ENCODE measurements around the gene CHAF1A.

The CHAF1A gene

GRCh38 chr19:4367781-4368127, 34.7 kb upstream of the CHAF1A start:
- no peak for DNase-seq

GRCh38 chr19:4368128-4368820, 34.2 kb upstream of the CHAF1A start:
- no peak for DNase-seq

GRCh38 chr19:4369109-4369887, 33.1 kb upstream of the CHAF1A start:
- peak; percentile 90 for DNase-seq

GRCh38 chr19:4369888-4370260, 32.6 kb upstream of the CHAF1A start:
- peak; percentile 86 for DNase-seq

- no peak for DNase-seq
These were observed 31.9 kb upstream of the CHAF1A start for GRCh38 chr19:4370418-4371041.

- DNase-seq: no peak
These were observed 30.9 kb upstream of the CHAF1A start for GRCh38 chr19:4371247-4372164.

- no peak for DNase-seq
These were observed 30.1 kb upstream of the CHAF1A start for GRCh38 chr19:4372165-4373012.

- DNase-seq: no peak
These were observed 29.4 kb upstream of the CHAF1A start for GRCh38 chr19:4373013-4373367.

GRCh38 chr19:4373601-4374497, 28.6 kb upstream of the CHAF1A start:
- DNase-seq: no peak

GRCh38 chr19:4374498-4375163, 27.8 kb upstream of the CHAF1A start:
- no peak for DNase-seq

GRCh38 chr19:4375164-4376027, 27.0 kb upstream of the CHAF1A start:
- DNase-seq: no peak

GRCh38 chr19:4376028-4376670, 26.3 kb upstream of the CHAF1A start:
- DNase-seq: no peak

GRCh38 chr19:4376671-4376990, 25.8 kb upstream of the CHAF1A start:
- DNase-seq: no peak

GRCh38 chr19:4376991-4377781, 25.3 kb upstream of the CHAF1A start:
- no peak for DNase-seq

- no peak for DNase-seq
These were observed 23.6 kb upstream of the CHAF1A start for GRCh38 chr19:4378886-4379285.

GRCh38 chr19:4379383-4380253, 22.8 kb upstream of the CHAF1A start:
- peak; percentile 27 for DNase-seq

- peak; percentile 57 for DNase-seq
These were observed 22.1 kb upstream of the CHAF1A start for GRCh38 chr19:4380254-4380727.
